OCI-LY3 (cell line): Measurements from ENCODE around the gene DTX1.

Source experiments
- CTCF ChIP-seq: fragments of 200-600, 300-600 bp; sonication (generic); IDR thresholded peaks from 2 replicates; pipeline ENCODE4 v1.5.1; 2014; ENCODE audit warnings: antibody characterized with exemption, low read length, low read depth
- EZH2phosphoT487 ChIP-seq: fragments of 200-600 bp; shearing (Covaris generic); IDR thresholded peaks from 2 replicates; pipeline ENCODE4 v1.6.1; 2018; ENCODE audit warnings: antibody characterized with exemption, mixed run types, low read depth

GRCh38 chr12:113083863-113084435, 27.4 kb downstream of the DTX1 start:
- TF ChIP-seq CTCF (no peak), EZH2phosphoT487 (no peak)
